Esophagus squamous epithelium (tissue), 5 donors: ENCODE results near the gene IKZF3. TPM values are rescaled to one million over a fixed set of nuclear protein-coding genes. Genes with fewer than 3 reads are reported as not detected.

Source experiments
- DNase-seq: peaks from one replicate; lab custom pipeline; 2025; lab: John Stamatoyannopoulos, UW
- H3K27ac ChIP-seq, 4 donors: fragments of 200-600 bp; sonication (generic); one replicate each; pipeline ENCODE4 v1.5.1; 2016 to 2019; ENCODE audit warnings: mild to moderate bottlenecking in 1 of 4
- H3K27me3 ChIP-seq, 4 donors: fragments of 200-600 bp; sonication (generic); 1 replicate in 3 of 4; 2 replicates in 1 of 4; pipeline versions ENCODE4 v1.5.1 to v1.6.0; 2017 to 2021; ENCODE audit warnings: antibody characterized with exemption in 1 of 4
- H3K36me3 ChIP-seq, 3 donors: fragments of 200-600 bp; sonication (generic); one replicate each; pipeline ENCODE4 v1.5.1; 2016 to 2019
- H3K4me1 ChIP-seq, 3 donors: fragments of 200-600 bp; sonication (generic); one replicate each; pipeline ENCODE4 v1.5.1; 2017 to 2019
- H3K4me3 ChIP-seq, 4 donors: fragments of 200-600 bp; sonication (generic); 1 replicate in 3 of 4; 2 replicates in 1 of 4; pipeline ENCODE4 v1.5.1; 2016 to 2019; ENCODE audit warnings: mild to moderate bottlenecking in 2 of 4, moderate library complexity in 1 of 4
- H3K9me3 ChIP-seq, 3 donors: fragments of 200-600 bp; sonication (generic); one replicate each; pipeline ENCODE4 v1.5.1; 2016 to 2019
- POLR2A ChIP-seq, 4 donors: fragments of 450-650 bp; IDR thresholded peaks; one replicate each; pipeline ENCODE4 v1.6.1; 2017; ENCODE audit warnings: antibody characterized with exemption in 4 of 4, mild to moderate bottlenecking in 4 of 4, moderate library complexity in 3 of 4
- WGBS, 2 donors: methylation state at CpG; one replicate each; pipeline ENCODE4 v1.1.5; 2018; 5-methylcytosine and 5-hydroxymethylcytosine counted together
- intact Hi-C: fragments of 100-400 bp; cut with DNase I; formaldehyde crosslinking; loops from one replicate; pipeline ENCODE4 v1.15.0; 2022
- total RNA-seq, 4 donors: library from RNA; depleted of rRNA; stranded (reverse); fragments of >200 nt; gene quantifications; one replicate each; pipeline ENCODE4 v1.1.0, GENCODE V29; 2016
- TF ChIP-seq, protein P1 (sequence below), 6 experiments: fragments of 450-650 bp in 4 of 6; fragments of 200-600 bp in 2 of 6; sonication (generic) in 2 of 6; IDR thresholded peaks; one replicate each; pipeline ENCODE4 v1.5.1; 2016 to 2019; ENCODE audit warnings: antibody characterized with exemption in 6 of 6, mild to moderate bottlenecking in 4 of 6, moderate library complexity in 4 of 6
- donor health status: DM: yes; HTN: yes; CAD: no.

Gene IKZF3
- total RNA-seq, 4 donors from 2014 or later = 2.1 to 9.0 (median 3.8) TPM

DNA sequence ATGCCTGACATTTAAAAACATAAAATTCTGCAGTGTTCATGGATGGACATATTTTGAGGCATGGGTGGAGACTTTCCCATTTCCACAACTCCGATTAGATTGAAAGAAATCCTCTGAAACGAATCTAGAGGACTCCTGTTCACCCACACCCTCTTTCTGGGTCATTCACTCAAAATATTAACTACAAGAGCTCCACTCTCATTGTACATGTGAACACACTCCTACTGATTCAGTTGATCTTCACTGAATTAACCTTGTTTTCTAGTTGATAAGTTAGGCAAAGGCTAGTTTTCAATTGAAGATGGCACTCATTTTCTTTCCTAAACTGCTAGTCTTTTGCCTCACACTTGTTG lies 82.3 kb downstream of the IKZF3 start:
- 50 to 58% methylated on average over 2 of the region's 2 CpGs for WGBS, 2 donors
- Histone ChIP-seq H3K9me3 (no peaks in the 10 kb centered on the region), H3K36me3 (no peaks in the 10 kb centered on the region), H3K27me3 (peaks cover 0 to 11% (median 0%) of the 10 kb centered on the region in 4 donors), H3K4me3 (no peak overlapping the region), H3K27ac (no peak overlapping the region), H3K4me1 (peaks cover 0 to 16% (median 3%) of the 10 kb centered on the region in 3 donors)
- intact Hi-C loops = no loop called here
- TF ChIP-seq POLR2A (IDR thresholded peaks at IDR 0.05) = no peak
- TF ChIP-seq, protein P1, sequence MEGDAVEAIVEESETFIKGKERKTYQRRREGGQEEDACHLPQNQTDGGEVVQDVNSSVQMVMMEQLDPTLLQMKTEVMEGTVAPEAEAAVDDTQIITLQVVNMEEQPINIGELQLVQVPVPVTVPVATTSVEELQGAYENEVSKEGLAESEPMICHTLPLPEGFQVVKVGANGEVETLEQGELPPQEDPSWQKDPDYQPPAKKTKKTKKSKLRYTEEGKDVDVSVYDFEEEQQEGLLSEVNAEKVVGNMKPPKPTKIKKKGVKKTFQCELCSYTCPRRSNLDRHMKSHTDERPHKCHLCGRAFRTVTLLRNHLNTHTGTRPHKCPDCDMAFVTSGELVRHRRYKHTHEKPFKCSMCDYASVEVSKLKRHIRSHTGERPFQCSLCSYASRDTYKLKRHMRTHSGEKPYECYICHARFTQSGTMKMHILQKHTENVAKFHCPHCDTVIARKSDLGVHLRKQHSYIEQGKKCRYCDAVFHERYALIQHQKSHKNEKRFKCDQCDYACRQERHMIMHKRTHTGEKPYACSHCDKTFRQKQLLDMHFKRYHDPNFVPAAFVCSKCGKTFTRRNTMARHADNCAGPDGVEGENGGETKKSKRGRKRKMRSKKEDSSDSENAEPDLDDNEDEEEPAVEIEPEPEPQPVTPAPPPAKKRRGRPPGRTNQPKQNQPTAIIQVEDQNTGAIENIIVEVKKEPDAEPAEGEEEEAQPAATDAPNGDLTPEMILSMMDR (IDR thresholded peaks at IDR 0.05) = no peak
- DNase-seq = no peak

DNA sequence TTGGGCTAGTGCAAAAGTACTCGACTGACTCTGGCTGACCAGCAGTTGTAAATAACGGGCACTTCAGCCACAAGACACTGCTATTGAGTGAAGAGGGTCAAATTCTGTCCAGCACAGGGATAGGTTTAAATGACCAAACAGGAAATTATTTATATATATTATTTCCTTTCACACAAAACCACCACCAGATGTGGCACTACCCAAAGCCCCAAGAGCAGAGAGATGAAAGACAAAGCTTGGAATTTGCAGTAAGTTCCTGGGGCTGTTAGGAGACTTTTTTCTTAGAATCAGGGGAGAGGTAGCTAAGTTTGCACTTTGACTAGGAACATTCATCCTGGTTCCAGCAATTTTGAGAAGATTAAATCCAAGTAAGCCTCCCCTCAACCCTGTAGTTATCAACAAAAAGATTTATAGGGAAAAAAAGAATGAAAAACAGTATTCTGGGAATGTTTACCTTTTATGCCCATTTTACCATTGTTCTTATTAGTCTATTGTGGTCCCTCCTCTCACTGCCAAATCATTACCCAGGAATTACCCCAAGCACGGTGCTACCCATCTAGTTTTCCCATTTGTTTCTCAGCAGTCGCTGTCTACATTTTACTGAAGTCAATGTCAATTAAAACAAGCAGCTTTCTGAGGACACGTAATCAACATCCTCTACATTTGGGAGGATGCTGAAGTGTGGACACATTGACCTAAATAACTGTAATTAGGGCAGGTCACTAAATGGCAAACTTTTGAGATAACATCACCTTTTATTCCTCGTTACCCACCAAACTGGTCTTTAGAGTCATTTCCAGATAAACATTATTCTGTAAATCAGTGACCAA lies 82.9 kb downstream of the IKZF3 start:
- Histone ChIP-seq H3K4me3 (no peak overlapping the region), H3K36me3 (no peaks in the 10 kb centered on the region), H3K4me1 (peaks cover 0 to 16% (median 3%) of the 10 kb centered on the region in 3 donors), H3K27ac (no peak overlapping the region), H3K9me3 (no peaks in the 10 kb centered on the region), H3K27me3 (peaks cover 0 to 11% (median 0%) of the 10 kb centered on the region in 4 donors)
- no peak for DNase-seq
- intact Hi-C loops = no loop called here
- WGBS, 2 donors = 48 to 71% methylated on average over 6 of the region's 6 CpGs
- TF ChIP-seq, protein P1 (IDR thresholded peaks at IDR 0.05) = no peak
- no peak for TF ChIP-seq POLR2A (IDR thresholded peaks at IDR 0.05)

DNA sequence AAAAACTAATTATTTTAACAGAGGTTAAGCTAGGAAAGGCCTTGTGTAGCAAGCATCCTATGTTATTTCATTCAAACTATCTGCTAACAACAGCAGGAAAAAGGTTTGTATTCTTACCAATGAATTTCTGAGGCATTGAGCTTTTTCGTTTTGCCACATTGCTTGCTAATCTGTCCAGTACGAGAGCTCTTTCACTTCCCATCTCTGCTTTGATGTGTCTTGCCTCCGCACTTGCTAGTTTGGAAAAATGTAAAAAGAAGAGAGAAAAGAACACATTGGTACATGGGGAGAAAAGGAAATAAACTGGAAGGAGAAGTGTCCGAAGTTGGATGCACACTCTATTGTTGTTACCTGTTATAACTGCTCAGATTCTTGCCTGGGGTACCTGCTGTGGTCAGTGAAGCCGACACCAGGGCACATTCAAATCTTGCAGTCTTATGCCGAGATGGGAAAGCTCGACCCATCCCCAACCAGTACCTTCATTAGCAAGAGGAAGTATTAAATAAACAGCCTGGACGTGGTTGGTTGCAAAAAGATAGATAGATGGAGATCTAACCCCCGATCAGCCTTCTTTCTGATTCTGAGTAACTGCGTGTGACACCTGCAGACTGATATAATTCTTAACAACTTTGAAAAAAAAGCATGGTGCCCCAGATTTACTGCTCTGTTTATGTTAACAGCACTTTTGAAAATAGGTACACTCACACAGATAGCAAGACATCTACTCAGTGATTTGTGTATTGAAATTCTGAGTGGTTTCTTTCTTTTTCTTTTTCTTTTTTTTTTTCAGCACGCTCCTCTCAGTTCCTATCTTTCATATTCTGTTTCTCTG lies 86.4 kb downstream of the IKZF3 start:
- peak overlapping the region in 3 of 4 donors; percentile 21 to 65 (median 32) for H3K27ac ChIP-seq
- no peaks in the 10 kb centered on the region for H3K36me3 ChIP-seq
- DNase-seq = no peak
- H3K9me3 ChIP-seq = no peaks in the 10 kb centered on the region
- WGBS, 2 donors = 40 to 47% methylated on average over 11 of the region's 11 CpGs
- intact Hi-C loops = no loop called here
- peaks cover 0 to 11% (median 0%) of the 10 kb centered on the region in 4 donors for H3K27me3 ChIP-seq
- H3K4me3 ChIP-seq = peak overlapping the region in 2 of 4 donors; percentile 25 to 49
- H3K4me1 ChIP-seq = peaks cover 0 to 30% (median 3%) of the 10 kb centered on the region in 3 donors
- TF ChIP-seq, protein P1 (IDR thresholded peaks at IDR 0.05) = no peak
- peak in 1 of 4 donors; percentile 27 for TF ChIP-seq POLR2A (IDR thresholded peaks at IDR 0.05)

DNA sequence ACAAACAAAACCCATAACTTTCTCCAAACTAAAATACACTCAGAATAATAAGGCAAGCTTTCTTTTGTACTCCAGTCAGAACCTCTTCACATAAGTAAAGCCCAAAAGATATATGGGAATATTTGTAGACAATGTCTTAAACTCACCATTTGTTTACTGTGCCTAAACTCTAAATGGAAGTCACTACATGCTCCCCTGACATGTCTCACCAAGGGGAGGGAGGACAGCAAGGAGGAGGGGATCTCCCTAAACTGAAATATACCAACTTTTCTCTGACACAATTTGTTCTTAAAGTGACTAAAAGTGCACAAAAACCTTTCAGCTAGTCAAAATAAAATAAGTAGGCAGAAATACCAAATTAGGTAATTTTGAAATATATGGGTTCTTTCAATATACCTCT lies 87.9 kb downstream of the IKZF3 start:
- Histone ChIP-seq H3K9me3 (no peaks in the 10 kb centered on the region), H3K27ac (peak overlapping the region in 2 of 4 donors; percentile 7 to 56), H3K4me3 (peak overlapping the region in 2 of 4 donors; percentile 25 to 49), H3K27me3 (peaks cover 0 to 15% (median 0%) of the 10 kb centered on the region in 4 donors), H3K36me3 (no peaks in the 10 kb centered on the region), H3K4me1 (peaks cover 0 to 16% (median 0%) of the 10 kb centered on the region in 3 donors)
- intact Hi-C loops = no loop called here
- no peak for DNase-seq
- TF ChIP-seq POLR2A (IDR thresholded peaks at IDR 0.05) = no peak
- TF ChIP-seq, protein P1 (IDR thresholded peaks at IDR 0.05) = no peak
